ENCODE results near the gene CIAPIN1.

CIAPIN1 gene

GRCh38 chr16:57390636-57391295 is 56.4 kb downstream of the CIAPIN1 start:
- in situ Hi-C loops (cut with MboI; ENCODE audit: low pct_unique_long_range_greater_than_20kb, low sequenced_read_pairs, unreplicated experiment), result no loop called here
- TF ChIP-seq CTCF (IDR thresholded peaks at IDR 0.05; ENCODE audit: extremely low read depth, insufficient read depth, missing control alignments), result no peak
- DNase-seq (ENCODE audit: low spot score), result no peak

GRCh38 chr16:57389087-57389468 is 58.1 kb downstream of the CIAPIN1 start:
- no peak for TF ChIP-seq CTCF (IDR thresholded peaks at IDR 0.05; ENCODE audit: extremely low read depth, insufficient read depth, missing control alignments)
- in situ Hi-C loops (cut with MboI; ENCODE audit: low pct_unique_long_range_greater_than_20kb, low sequenced_read_pairs, unreplicated experiment), result no loop called here
- no peak for DNase-seq (ENCODE audit: low spot score)

GRCh38 chr16:57388359-57389086 is 58.7 kb downstream of the CIAPIN1 start:
- in situ Hi-C loops (cut with MboI; ENCODE audit: low pct_unique_long_range_greater_than_20kb, low sequenced_read_pairs, unreplicated experiment), result no loop called here
- TF ChIP-seq CTCF (IDR thresholded peaks at IDR 0.05; ENCODE audit: extremely low read depth, insufficient read depth, missing control alignments), result no peak
- no peak for DNase-seq (ENCODE audit: low spot score)

- TF ChIP-seq CTCF (IDR thresholded peaks at IDR 0.05; ENCODE audit: extremely low read depth, insufficient read depth, missing control alignments), result no peak
- DNase-seq (ENCODE audit: low spot score), result peak; percentile 53
- in situ Hi-C loops (cut with MboI; ENCODE audit: low pct_unique_long_range_greater_than_20kb, low sequenced_read_pairs, unreplicated experiment), result no loop called here
Measured at GRCh38 chr16:57387598-57388354, 59.4 kb downstream of the CIAPIN1 start.

GRCh38 chr16:57386381-57386951 is 60.7 kb downstream of the CIAPIN1 start:
- DNase-seq (ENCODE audit: low spot score), result no peak
- TF ChIP-seq CTCF (IDR thresholded peaks at IDR 0.05; ENCODE audit: extremely low read depth, insufficient read depth, missing control alignments), result no peak
- in situ Hi-C loops (cut with MboI; ENCODE audit: low pct_unique_long_range_greater_than_20kb, low sequenced_read_pairs, unreplicated experiment), result no loop called here

GRCh38 chr16:57385083-57385482 is 62.1 kb downstream of the CIAPIN1 start:
- in situ Hi-C loops (cut with MboI; ENCODE audit: low pct_unique_long_range_greater_than_20kb, low sequenced_read_pairs, unreplicated experiment), result no loop called here
- no peak for TF ChIP-seq CTCF (IDR thresholded peaks at IDR 0.05; ENCODE audit: extremely low read depth, insufficient read depth, missing control alignments)
- no peak for DNase-seq (ENCODE audit: low spot score)

Data from GM13977 (cell line).